Mesenchymal stem cell (in vitro differentiated cells and primary cell): ENCODE results near the gene FAM20B.

Experiments used
- DNase-seq: peaks from one replicate; pipeline ENCODE4 v3.0.0-alpha.2; 2013
- H2AFZ ChIP-seq: one replicate; pipeline ENCODE4 v1.6.1; 2013; ENCODE audit warnings: low read depth, mild to moderate bottlenecking, control low read depth, inconsistent platforms, low read length, moderate library complexity
- H2AK5ac ChIP-seq: 2 replicates; pipeline ENCODE4 v1.6.1; 2013; ENCODE audit warnings: low read length, moderate library complexity, mild to moderate bottlenecking, inconsistent platforms; ENCODE audit not compliant: severe bottlenecking
- H2BK120ac ChIP-seq: one replicate; pipeline ENCODE4 v1.6.1; 2013; ENCODE audit warnings: low read depth, mild to moderate bottlenecking, inconsistent platforms, low read length, moderate library complexity
- H2BK12ac ChIP-seq, 2 experiments: one replicate each; pipeline ENCODE4 v1.6.1; 2013; ENCODE audit warnings: inconsistent platforms in 2 of 2, low read length in 2 of 2, mild to moderate bottlenecking in 2 of 2, moderate library complexity in 2 of 2, control low read depth in 1 of 2
- H2BK15ac ChIP-seq: one replicate; pipeline ENCODE4 v1.6.1; 2013; ENCODE audit warnings: mild to moderate bottlenecking, low read depth, inconsistent platforms; ENCODE audit not compliant: poor library complexity, severe bottlenecking
- H2BK5ac ChIP-seq: 2 replicates; pipeline ENCODE4 v1.6.1; 2013; ENCODE audit warnings: low read depth, mild to moderate bottlenecking, low read length, control low read depth, inconsistent platforms; ENCODE audit not compliant: poor library complexity, severe bottlenecking
- H3K14ac ChIP-seq, 2 experiments: one replicate each; pipeline ENCODE4 v1.6.1; 2013; ENCODE audit warnings: inconsistent platforms in 2 of 2, low read length in 2 of 2, control low read depth in 1 of 2, mild to moderate bottlenecking in 1 of 2, moderate library complexity in 1 of 2
- H3K18ac ChIP-seq, 2 experiments: one replicate each; pipeline ENCODE4 v1.6.1; 2013; ENCODE audit warnings: inconsistent platforms in 2 of 2, low read length in 2 of 2, control low read depth in 1 of 2, low read depth in 1 of 2, mild to moderate bottlenecking in 1 of 2
- H3K23ac ChIP-seq, 2 experiments: one replicate each; pipeline ENCODE4 v1.6.1; 2013; ENCODE audit warnings: inconsistent platforms in 2 of 2, low read length in 2 of 2, mild to moderate bottlenecking in 2 of 2, moderate library complexity in 2 of 2, control low read depth in 1 of 2
- H3K27ac ChIP-seq: 2 replicates; pipeline ENCODE4 v1.5.1; 2013; ENCODE audit warnings: mild to moderate bottlenecking, moderate library complexity, low read length, control low read depth, inconsistent platforms; ENCODE audit not compliant: poor library complexity, severe bottlenecking
- H3K27me3 ChIP-seq, 2 experiments: 2 replicates each; pipeline versions ENCODE4 v1.6.1 to v1.7.0; 2013; ENCODE audit warnings: low read length in 2 of 2, mild to moderate bottlenecking in 2 of 2, moderate library complexity in 2 of 2, control low read depth in 1 of 2, inconsistent platforms in 1 of 2; ENCODE audit not compliant: control insufficient read depth in 1 of 2, insufficient read depth in 1 of 2
- H3K36me3 ChIP-seq, 2 experiments: 2 replicates each; pipeline versions ENCODE4 v1.6.1 to v1.7.0; 2013; ENCODE audit warnings: low read length in 2 of 2, control low read depth in 1 of 2, inconsistent platforms in 1 of 2, low read depth in 1 of 2, mild to moderate bottlenecking in 1 of 2; ENCODE audit not compliant: insufficient read depth in 2 of 2, control insufficient read depth in 1 of 2
- H3K4ac ChIP-seq, 2 experiments: one replicate each; pipeline ENCODE4 v1.6.1; 2013; ENCODE audit warnings: inconsistent platforms in 2 of 2, low read length in 2 of 2, mild to moderate bottlenecking in 2 of 2, moderate library complexity in 2 of 2, control low read depth in 1 of 2, low read depth in 1 of 2
- H3K4me1 ChIP-seq: 2 replicates; pipeline ENCODE4 v1.6.1; 2013; ENCODE audit warnings: low read depth, low read length, control low read depth; ENCODE audit not compliant: control insufficient read depth, insufficient read depth
- H3K4me2 ChIP-seq: 2 replicates; pipeline ENCODE4 v1.6.1; 2013; ENCODE audit warnings: low read length, mild to moderate bottlenecking, inconsistent platforms; ENCODE audit not compliant: poor library complexity, severe bottlenecking
- H3K4me3 ChIP-seq, 2 experiments: 2 replicates each; pipeline versions ENCODE4 v1.5.1 to v1.7.0; 2013; ENCODE audit warnings: low read length in 2 of 2, mild to moderate bottlenecking in 2 of 2, control low read depth in 1 of 2, low read depth in 1 of 2; ENCODE audit not compliant: insufficient read depth in 1 of 2
- H3K79me1 ChIP-seq: replicated peaks from 2 replicates; pipeline ENCODE4 v1.6.1; 2013; ENCODE audit warnings: mild to moderate bottlenecking, control low read depth, low read length, inconsistent platforms; ENCODE audit not compliant: poor library complexity, severe bottlenecking
- H3K9ac ChIP-seq: 2 replicates; pipeline ENCODE4 v1.7.0; 2013; ENCODE audit warnings: mild to moderate bottlenecking, low read length, moderate library complexity
- H3K9me3 ChIP-seq: 2 replicates; pipeline ENCODE4 v1.7.0; 2013; ENCODE audit warnings: mild to moderate bottlenecking, low read length; ENCODE audit not compliant: control insufficient read depth
- H4K8ac ChIP-seq: one replicate; pipeline ENCODE4 v1.6.1; 2013; ENCODE audit warnings: inconsistent platforms, mild to moderate bottlenecking, low read length, moderate library complexity
- H4K91ac ChIP-seq: one replicate; pipeline ENCODE4 v1.6.1; 2013; ENCODE audit warnings: mild to moderate bottlenecking, low read length, inconsistent platforms
- WGBS: methylation state at CpG from one replicate; pipeline ENCODE4 v1.1.7; 2013; ENCODE audit warnings: mixed read lengths; 5-methylcytosine and 5-hydroxymethylcytosine counted together

FAM20B gene

DNA sequence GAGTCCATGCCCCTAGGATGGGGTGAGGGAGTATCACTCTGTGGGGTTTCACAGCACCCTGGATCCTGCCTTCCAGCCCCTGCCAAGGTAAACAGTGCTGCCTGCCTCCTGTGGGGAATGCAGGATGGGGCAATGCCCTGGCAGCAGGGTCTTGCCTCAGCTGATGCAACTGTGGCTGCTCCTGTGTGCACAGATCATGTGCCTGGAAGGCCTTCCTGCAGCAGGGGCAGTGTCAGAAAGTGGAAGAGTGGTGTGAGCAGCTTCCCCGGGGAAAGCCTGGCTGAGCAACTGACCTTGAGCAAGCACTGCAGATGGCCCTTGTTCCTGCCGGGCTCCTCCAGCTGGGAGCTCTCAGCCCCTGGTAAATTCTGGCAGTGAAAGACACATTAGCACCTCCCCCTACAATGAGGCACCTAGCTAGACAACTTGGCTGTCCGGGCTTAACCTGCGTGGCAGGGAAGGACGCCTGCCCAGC is 66.0 kb downstream of the FAM20B start:
- H2BK5ac ChIP-seq: no peak overlapping the region
- H4K8ac ChIP-seq: peak overlapping the region; percentile 10
- no peak overlapping the region for H2AFZ ChIP-seq
- H2BK12ac ChIP-seq: no peak overlapping the region
- H2BK120ac ChIP-seq: no peak overlapping the region
- H3K23ac ChIP-seq: peak overlapping the region in 1 of 2 experiments; percentile 10
- H3K36me3 ChIP-seq: peaks cover 71 to 82% of the 10 kb centered on the region in 2 experiments
- peaks cover 21% of the 10 kb centered on the region for H3K79me1 ChIP-seq
- peak overlapping the region; percentile 23 to 44 for H3K18ac ChIP-seq
- H3K4me1 ChIP-seq: peaks cover 21% of the 10 kb centered on the region
- DNase-seq: peak; percentile 84
- H2BK15ac ChIP-seq: no peak overlapping the region
- no peak overlapping the region for H3K14ac ChIP-seq
- peak overlapping the region; percentile 58 for H4K91ac ChIP-seq
- H3K4me3 ChIP-seq: no peak overlapping the region
- H2AK5ac ChIP-seq: no peak overlapping the region
- peak overlapping the region in 1 of 2 experiments; percentile 20 for H3K4ac ChIP-seq
- 55% methylated on average over 5 of the region's 5 CpGs for WGBS
- no peaks in the 10 kb centered on the region for H3K9me3 ChIP-seq
- no peaks in the 10 kb centered on the region for H3K27me3 ChIP-seq
- no peak overlapping the region for H3K4me2 ChIP-seq
- H3K27ac ChIP-seq: no peak overlapping the region
- H3K9ac ChIP-seq: peak overlapping the region; percentile 79

- H2AK5ac ChIP-seq: no peak overlapping the region
- peak overlapping the region; percentile 62 for H4K91ac ChIP-seq
- WGBS: 97% methylated on average over 9 of the region's 9 CpGs
Observed at GRCh38 chr1:179092896-179093461, 67.3 kb downstream of the FAM20B start.

GRCh38 chr1:179094818-179095217 is 69.1 kb downstream of the FAM20B start:
- H2AFZ ChIP-seq: no peak overlapping the region
- H3K14ac ChIP-seq: no peak overlapping the region
- no peak overlapping the region for H3K4me2 ChIP-seq
- no peaks in the 10 kb centered on the region for H3K9me3 ChIP-seq
- peaks cover 14% of the 10 kb centered on the region for H3K4me1 ChIP-seq
- DNase-seq: no peak
- H2BK15ac ChIP-seq: no peak overlapping the region
- H3K9ac ChIP-seq: no peak overlapping the region
- no peaks in the 10 kb centered on the region for H3K27me3 ChIP-seq
- peaks cover 26% of the 10 kb centered on the region for H3K79me1 ChIP-seq
- H3K4ac ChIP-seq: no peak overlapping the region
- H4K91ac ChIP-seq: no peak overlapping the region
- peaks cover 71 to 93% of the 10 kb centered on the region in 2 experiments for H3K36me3 ChIP-seq
- H2AK5ac ChIP-seq: no peak overlapping the region
- no peak overlapping the region for H3K4me3 ChIP-seq
- H2BK5ac ChIP-seq: no peak overlapping the region
- whole genome bisulfite sequencing: 91% methylated on average over 5 of the region's 5 CpGs
- no peak overlapping the region for H3K27ac ChIP-seq
- H4K8ac ChIP-seq: no peak overlapping the region
- no peak overlapping the region for H2BK120ac ChIP-seq
- H3K23ac ChIP-seq: no peak overlapping the region
- no peak overlapping the region for H3K18ac ChIP-seq
- H2BK12ac ChIP-seq: no peak overlapping the region

More at GRCh38 chr1:179092896-179093461, 67.3 kb downstream of the FAM20B start:
- no peak overlapping the region for H3K4ac ChIP-seq
- no peak for DNase-seq
- H3K9ac ChIP-seq: peak overlapping the region; percentile 38
- H3K4me2 ChIP-seq: no peak overlapping the region
- H2AFZ ChIP-seq: no peak overlapping the region
- peaks cover 15% of the 10 kb centered on the region for H3K4me1 ChIP-seq
- no peak overlapping the region for H2BK12ac ChIP-seq
- H3K4me3 ChIP-seq: no peak overlapping the region
- H3K18ac ChIP-seq: no peak overlapping the region
- H2BK120ac ChIP-seq: no peak overlapping the region
- H2BK5ac ChIP-seq: no peak overlapping the region
- H3K27ac ChIP-seq: no peak overlapping the region
- peak overlapping the region; percentile 33 for H4K8ac ChIP-seq
- H3K27me3 ChIP-seq: no peaks in the 10 kb centered on the region
- H3K23ac ChIP-seq: no peak overlapping the region
- H3K36me3 ChIP-seq: peaks cover 75 to 92% of the 10 kb centered on the region in 2 experiments
- no peaks in the 10 kb centered on the region for H3K9me3 ChIP-seq
- H3K14ac ChIP-seq: no peak overlapping the region
- peaks cover 26% of the 10 kb centered on the region for H3K79me1 ChIP-seq
- no peak overlapping the region for H2BK15ac ChIP-seq

DNA sequence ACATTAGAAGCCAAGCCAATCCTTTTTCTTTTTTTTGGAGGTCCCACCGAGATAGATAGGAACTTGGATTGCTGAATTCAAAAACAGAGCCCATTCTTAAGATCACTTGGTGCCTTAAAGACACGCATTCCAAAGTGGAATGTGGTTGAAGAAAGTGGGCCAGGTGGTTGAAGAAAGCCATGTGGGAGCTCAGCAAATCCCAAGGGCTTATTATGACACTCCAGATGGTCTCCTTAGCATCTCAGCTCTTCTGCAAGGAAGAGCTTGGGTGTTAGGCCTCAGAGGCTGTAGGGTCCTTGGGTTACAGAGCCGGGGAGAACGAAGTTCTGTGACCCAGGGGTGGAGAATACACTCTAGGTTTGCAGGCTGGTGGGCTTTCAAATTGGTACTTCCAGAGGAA is 69.7 kb downstream of the FAM20B start:
- no peak overlapping the region for H2AK5ac ChIP-seq
- H4K91ac ChIP-seq: no peak overlapping the region
- peaks cover 67 to 94% of the 10 kb centered on the region in 2 experiments for H3K36me3 ChIP-seq
- H2BK12ac ChIP-seq: no peak overlapping the region
- no peak overlapping the region for H3K23ac ChIP-seq
- H2AFZ ChIP-seq: no peak overlapping the region
- H3K4me2 ChIP-seq: no peak overlapping the region
- DNase-seq: no peak
- WGBS: 96% methylated on average over 4 of the region's 4 CpGs
- no peak overlapping the region for H4K8ac ChIP-seq
- no peak overlapping the region for H3K18ac ChIP-seq
- no peak overlapping the region for H2BK120ac ChIP-seq
- H3K4ac ChIP-seq: no peak overlapping the region
- no peak overlapping the region for H2BK5ac ChIP-seq
- no peaks in the 10 kb centered on the region for H3K9me3 ChIP-seq
- H3K4me1 ChIP-seq: peaks cover 14% of the 10 kb centered on the region
- H3K14ac ChIP-seq: no peak overlapping the region
- H3K4me3 ChIP-seq: no peak overlapping the region
- no peak overlapping the region for H2BK15ac ChIP-seq
- no peaks in the 10 kb centered on the region for H3K27me3 ChIP-seq
- H3K9ac ChIP-seq: peak overlapping the region; percentile 14
- H3K27ac ChIP-seq: no peak overlapping the region
- H3K79me1 ChIP-seq: peaks cover 28% of the 10 kb centered on the region
